Measurements from ENCODE around the gene ALKBH1.

The ALKBH1 gene

DNA sequence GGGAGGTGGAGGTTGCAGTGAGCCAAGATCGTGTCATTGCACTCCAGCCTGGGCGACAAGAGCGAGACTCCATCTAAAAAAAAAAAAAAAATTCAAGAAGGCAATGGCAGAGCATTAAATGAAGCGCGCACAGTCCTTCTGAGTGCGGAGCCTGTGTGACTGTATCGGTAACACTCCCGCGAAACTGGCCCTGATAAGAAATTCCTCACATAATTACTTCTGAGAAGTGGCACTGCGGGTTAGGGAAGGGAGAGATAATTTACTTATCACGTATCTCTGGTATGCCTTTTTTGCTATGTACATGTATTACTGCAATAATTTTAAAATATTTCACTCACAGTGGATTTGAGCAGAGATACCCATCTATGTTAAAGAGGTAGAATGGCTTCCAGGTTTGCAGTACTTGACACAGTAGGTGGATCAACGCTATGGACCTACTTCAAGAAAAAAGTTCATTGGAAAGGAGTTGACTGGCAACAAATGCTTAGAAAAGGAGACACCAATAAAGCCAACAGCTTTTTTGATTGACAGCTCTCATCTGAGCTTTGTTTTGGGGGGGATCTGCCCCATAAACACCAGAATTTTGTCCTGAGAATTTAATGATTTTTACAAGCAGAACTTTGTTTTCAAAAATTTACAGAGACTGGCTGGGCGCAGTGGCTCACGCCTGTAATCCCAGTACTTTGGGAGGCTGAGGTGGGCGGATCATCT is 62.1 kb downstream of the ALKBH1 start:
- no peaks in the 10 kb centered on the region for H3K79me1 ChIP-seq (ENCODE audit: low read depth, low read length)
- H3K4me2 ChIP-seq (ENCODE audit: insufficient read depth, low read length, poor library complexity, severe bottlenecking), result no peak overlapping the region
- no peak overlapping the region for H3K27ac ChIP-seq (replicated peaks; ENCODE audit: low read length)
- H2BK120ac ChIP-seq (ENCODE audit: low read depth, low read length), result no peak overlapping the region
- H4K8ac ChIP-seq (ENCODE audit: low read depth, low read length), result no peak overlapping the region
- H4K91ac ChIP-seq (ENCODE audit: low read depth, low read length, poor library complexity), result no peak overlapping the region
- no peaks in the 10 kb centered on the region for H3K27me3 ChIP-seq (ENCODE audit: control insufficient read depth in 3 of 3, insufficient read depth in 3 of 3, low read depth in 1 of 3, low read length in 3 of 3)
- no peak overlapping the region for H2BK15ac ChIP-seq (ENCODE audit: low read length)
- no peaks in the 10 kb centered on the region for H3K36me3 ChIP-seq (replicated peaks in 1 of 2; ENCODE audit: control insufficient read depth in 2 of 2, insufficient read depth in 2 of 2, low read length in 2 of 2)
- H2BK12ac ChIP-seq (ENCODE audit: low read length), result no peak overlapping the region
- WGBS, 2 donors (ENCODE audit: extremely low coverage in 2 of 2, insufficient read length in 2 of 2, insufficient replicate concordance in 1 of 2), result no CpG with 5 or more reads among the region's 15 CpGs
- DNase-seq (ENCODE audit: low spot score), result no peak
- no peak overlapping the region for H3K14ac ChIP-seq (ENCODE audit: low read length)
- no peak overlapping the region for H2AFZ ChIP-seq (ENCODE audit: low read length)
- H3K4me3 ChIP-seq (ENCODE audit: low read length in 2 of 2), result no peak overlapping the region
- H3K23ac ChIP-seq (ENCODE audit: low read depth, low read length, poor library complexity), result no peak overlapping the region
- no peak overlapping the region for H3K9ac ChIP-seq (ENCODE audit: low read depth, low read length, poor library complexity)
- no peak overlapping the region for H3K4ac ChIP-seq (ENCODE audit: low read length)
- H2AK5ac ChIP-seq (ENCODE audit: low read depth, low read length), result no peak overlapping the region
- no peak overlapping the region for H2BK5ac ChIP-seq (ENCODE audit: low read length)
- H3K18ac ChIP-seq (ENCODE audit: low read length), result no peak overlapping the region
- H3K9me3 ChIP-seq (replicated peaks in 1 of 2; ENCODE audit: control insufficient read depth in 2 of 2, insufficient read depth in 1 of 2, low read depth in 1 of 2, low read length in 2 of 2), result no peaks in the 10 kb centered on the region
- H3K4me1 ChIP-seq (ENCODE audit: control insufficient read depth in 2 of 2, insufficient read depth in 1 of 2, low read depth in 1 of 2, low read length in 2 of 2), result no peaks in the 10 kb centered on the region

DNA sequence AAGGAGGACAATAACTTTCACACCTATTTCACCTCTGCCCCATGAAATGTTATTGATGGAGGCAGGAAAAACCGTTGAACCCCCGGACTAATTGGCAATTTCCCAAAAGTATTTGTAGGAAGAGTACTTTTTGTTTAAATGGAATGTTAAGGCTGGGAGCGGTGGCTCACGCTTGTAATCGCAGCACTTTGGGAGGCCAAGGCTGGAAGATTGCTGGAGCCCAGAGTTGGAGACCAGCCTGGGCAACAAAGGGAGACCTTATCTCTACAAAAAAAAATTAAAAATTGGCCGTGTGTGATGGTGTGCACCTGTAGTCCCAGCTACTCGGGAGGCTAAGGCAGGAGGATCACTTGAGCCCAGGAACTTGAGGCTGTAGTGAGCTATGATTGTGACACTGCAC is 65.4 kb downstream of the ALKBH1 start:
- Histone ChIP-seq H3K27me3 (ENCODE audit: control insufficient read depth in 3 of 3, insufficient read depth in 3 of 3, low read depth in 1 of 3, low read length in 3 of 3) (no peaks in the 10 kb centered on the region), H3K4me3 (ENCODE audit: low read length in 2 of 2) (no peak overlapping the region), H3K4me2 (ENCODE audit: insufficient read depth, low read length, poor library complexity, severe bottlenecking) (no peak overlapping the region), H2AK5ac (ENCODE audit: low read depth, low read length) (no peak overlapping the region), H4K91ac (ENCODE audit: low read depth, low read length, poor library complexity) (no peak overlapping the region), H2BK15ac (ENCODE audit: low read length) (no peak overlapping the region), H3K4me1 (ENCODE audit: control insufficient read depth in 2 of 2, insufficient read depth in 1 of 2, low read depth in 1 of 2, low read length in 2 of 2) (no peaks in the 10 kb centered on the region), H3K27ac (replicated peaks; ENCODE audit: low read length) (no peak overlapping the region), H3K23ac (ENCODE audit: low read depth, low read length, poor library complexity) (no peak overlapping the region), H3K36me3 (replicated peaks in 1 of 2; ENCODE audit: control insufficient read depth in 2 of 2, insufficient read depth in 2 of 2, low read length in 2 of 2) (no peaks in the 10 kb centered on the region), H2BK5ac (ENCODE audit: low read length) (no peak overlapping the region), H3K9ac (ENCODE audit: low read depth, low read length, poor library complexity) (no peak overlapping the region), H3K9me3 (replicated peaks in 1 of 2; ENCODE audit: control insufficient read depth in 2 of 2, insufficient read depth in 1 of 2, low read depth in 1 of 2, low read length in 2 of 2) (no peaks in the 10 kb centered on the region), H2BK120ac (ENCODE audit: low read depth, low read length) (no peak overlapping the region), H2BK12ac (ENCODE audit: low read length) (no peak overlapping the region), H3K4ac (ENCODE audit: low read length) (no peak overlapping the region), H3K14ac (ENCODE audit: low read length) (no peak overlapping the region), H3K18ac (ENCODE audit: low read length) (no peak overlapping the region), H4K8ac (ENCODE audit: low read depth, low read length) (no peak overlapping the region), H2AFZ (ENCODE audit: low read length) (no peak overlapping the region), H3K79me1 (ENCODE audit: low read depth, low read length) (no peaks in the 10 kb centered on the region)
- no peak for DNase-seq (ENCODE audit: low spot score)
- WGBS, 2 donors (ENCODE audit: extremely low coverage in 2 of 2, insufficient read length in 2 of 2, insufficient replicate concordance in 1 of 2), result no CpG with 5 or more reads among the region's 7 CpGs

DNA sequence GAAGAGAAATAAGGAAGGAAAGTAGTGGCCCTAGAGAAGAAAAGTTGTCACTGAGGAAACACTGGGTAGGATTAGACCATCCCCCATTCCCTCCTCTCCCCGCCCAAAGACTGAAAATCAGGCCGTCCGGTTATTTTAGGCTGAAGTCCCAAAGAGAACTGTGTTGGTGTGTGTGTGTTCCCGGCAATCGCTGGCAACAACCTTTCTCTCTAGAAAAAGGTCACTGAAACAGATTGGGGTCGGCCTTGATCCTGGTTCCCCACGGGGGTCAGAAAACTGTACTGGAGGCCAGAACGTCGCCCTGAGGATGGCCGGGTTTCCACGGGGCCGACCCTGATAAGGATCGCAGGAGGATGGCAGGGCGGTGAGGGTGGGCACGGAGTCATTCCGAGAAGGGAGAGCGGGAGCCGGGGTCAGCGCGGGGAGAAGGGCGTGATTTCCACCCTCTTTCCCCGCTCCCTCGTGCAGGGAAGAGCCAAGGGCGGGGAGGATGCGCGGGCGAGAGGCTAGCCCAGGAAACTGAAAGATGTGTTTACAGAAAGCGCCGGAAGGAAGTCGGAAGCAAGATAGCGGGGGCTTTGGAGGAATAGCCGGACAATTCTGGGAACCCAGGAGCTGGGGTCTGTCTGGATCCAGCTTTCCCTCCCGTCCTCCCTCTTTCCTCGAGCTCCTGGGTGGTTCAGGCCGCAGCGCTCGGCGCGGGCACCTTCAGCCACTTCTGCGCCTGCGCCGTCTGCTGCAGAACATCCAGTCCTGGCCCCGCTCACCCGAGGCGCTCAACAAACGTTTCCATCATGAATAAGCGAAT is 66.1 kb downstream of the ALKBH1 start:
- no peaks in the 10 kb centered on the region for H3K9me3 ChIP-seq (replicated peaks in 1 of 2; ENCODE audit: control insufficient read depth in 2 of 2, insufficient read depth in 1 of 2, low read depth in 1 of 2, low read length in 2 of 2)
- no peak overlapping the region for H3K9ac ChIP-seq (ENCODE audit: low read depth, low read length, poor library complexity)
- H3K79me1 ChIP-seq (ENCODE audit: low read depth, low read length), result no peaks in the 10 kb centered on the region
- no peak overlapping the region for H3K27ac ChIP-seq (replicated peaks; ENCODE audit: low read length)
- no peaks in the 10 kb centered on the region for H3K36me3 ChIP-seq (replicated peaks in 1 of 2; ENCODE audit: control insufficient read depth in 2 of 2, insufficient read depth in 2 of 2, low read length in 2 of 2)
- no peak overlapping the region for H2BK15ac ChIP-seq (ENCODE audit: low read length)
- H3K27me3 ChIP-seq (ENCODE audit: control insufficient read depth in 3 of 3, insufficient read depth in 3 of 3, low read depth in 1 of 3, low read length in 3 of 3), result no peaks in the 10 kb centered on the region
- H3K18ac ChIP-seq (ENCODE audit: low read length), result no peak overlapping the region
- no CpG with 5 or more reads among the region's 47 CpGs for WGBS, 2 donors (ENCODE audit: extremely low coverage in 2 of 2, insufficient read length in 2 of 2, insufficient replicate concordance in 1 of 2)
- H4K91ac ChIP-seq (ENCODE audit: low read depth, low read length, poor library complexity), result no peak overlapping the region
- DNase-seq (ENCODE audit: low spot score), result no peak
- no peak overlapping the region for H2AK5ac ChIP-seq (ENCODE audit: low read depth, low read length)
- no peak overlapping the region for H2BK120ac ChIP-seq (ENCODE audit: low read depth, low read length)
- no peak overlapping the region for H3K4me2 ChIP-seq (ENCODE audit: insufficient read depth, low read length, poor library complexity, severe bottlenecking)
- H3K4me1 ChIP-seq (ENCODE audit: control insufficient read depth in 2 of 2, insufficient read depth in 1 of 2, low read depth in 1 of 2, low read length in 2 of 2), result no peaks in the 10 kb centered on the region
- no peak overlapping the region for H3K4ac ChIP-seq (ENCODE audit: low read length)
- no peak overlapping the region for H2AFZ ChIP-seq (ENCODE audit: low read length)
- no peak overlapping the region for H3K14ac ChIP-seq (ENCODE audit: low read length)
- no peak overlapping the region for H2BK12ac ChIP-seq (ENCODE audit: low read length)
- no peak overlapping the region for H4K8ac ChIP-seq (ENCODE audit: low read depth, low read length)
- no peak overlapping the region for H3K23ac ChIP-seq (ENCODE audit: low read depth, low read length, poor library complexity)
- no peak overlapping the region for H2BK5ac ChIP-seq (ENCODE audit: low read length)
- no peak overlapping the region for H3K4me3 ChIP-seq (ENCODE audit: low read length in 2 of 2)

DNA sequence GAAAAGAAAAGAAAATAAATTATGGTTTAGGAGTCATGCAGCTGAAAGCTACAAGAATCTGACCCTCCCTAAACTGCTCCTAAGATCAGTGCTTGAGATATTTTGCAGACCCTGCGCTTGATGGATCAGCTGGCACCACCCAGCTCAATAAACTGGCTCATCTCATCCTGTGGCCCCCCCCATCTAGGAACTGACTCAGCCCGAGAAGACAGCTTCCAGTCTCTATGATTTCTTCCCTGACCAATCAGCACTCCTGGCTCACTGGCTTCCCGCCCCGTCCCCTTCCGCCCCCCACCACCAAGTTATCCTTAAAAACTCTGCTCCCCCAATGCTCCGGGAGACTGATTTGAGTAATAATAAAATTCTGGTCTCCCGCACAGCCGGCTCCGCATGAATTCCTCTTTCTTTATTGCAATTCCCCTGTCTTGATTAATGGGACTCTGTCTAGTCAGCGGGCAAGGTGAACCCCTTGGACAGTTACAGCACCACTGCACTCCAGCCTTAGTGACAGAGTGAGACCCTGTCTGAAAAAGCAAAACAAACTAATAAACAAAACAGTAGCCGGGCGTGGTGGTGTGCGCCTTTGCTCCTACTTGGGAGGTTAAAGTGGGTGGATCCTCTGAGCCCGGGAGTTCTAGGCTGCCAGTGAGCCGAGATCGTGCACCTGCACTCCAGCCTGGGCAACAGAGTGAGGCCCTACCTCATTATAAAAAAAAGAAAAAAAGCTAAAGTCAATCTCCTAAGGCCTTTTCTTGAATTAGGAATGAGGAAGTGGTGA is 66.9 kb downstream of the ALKBH1 start:
- Histone ChIP-seq H2AK5ac (ENCODE audit: low read depth, low read length) (no peak overlapping the region), H3K79me1 (ENCODE audit: low read depth, low read length) (no peaks in the 10 kb centered on the region), H2BK12ac (ENCODE audit: low read length) (no peak overlapping the region), H3K4me2 (ENCODE audit: insufficient read depth, low read length, poor library complexity, severe bottlenecking) (no peak overlapping the region), H3K4ac (ENCODE audit: low read length) (no peak overlapping the region), H3K4me1 (ENCODE audit: control insufficient read depth in 2 of 2, insufficient read depth in 1 of 2, low read depth in 1 of 2, low read length in 2 of 2) (no peaks in the 10 kb centered on the region), H3K4me3 (ENCODE audit: low read length in 2 of 2) (no peak overlapping the region), H2BK120ac (ENCODE audit: low read depth, low read length) (no peak overlapping the region), H3K18ac (ENCODE audit: low read length) (no peak overlapping the region), H2BK15ac (ENCODE audit: low read length) (no peak overlapping the region), H2AFZ (ENCODE audit: low read length) (no peak overlapping the region), H3K14ac (ENCODE audit: low read length) (no peak overlapping the region), H3K9ac (ENCODE audit: low read depth, low read length, poor library complexity) (no peak overlapping the region), H3K27ac (replicated peaks; ENCODE audit: low read length) (no peak overlapping the region), H3K27me3 (ENCODE audit: control insufficient read depth in 3 of 3, insufficient read depth in 3 of 3, low read depth in 1 of 3, low read length in 3 of 3) (no peaks in the 10 kb centered on the region), H4K91ac (ENCODE audit: low read depth, low read length, poor library complexity) (no peak overlapping the region), H3K9me3 (replicated peaks in 1 of 2; ENCODE audit: control insufficient read depth in 2 of 2, insufficient read depth in 1 of 2, low read depth in 1 of 2, low read length in 2 of 2) (no peaks in the 10 kb centered on the region), H4K8ac (ENCODE audit: low read depth, low read length) (no peak overlapping the region), H2BK5ac (ENCODE audit: low read length) (no peak overlapping the region), H3K23ac (ENCODE audit: low read depth, low read length, poor library complexity) (no peak overlapping the region), H3K36me3 (replicated peaks in 1 of 2; ENCODE audit: control insufficient read depth in 2 of 2, insufficient read depth in 2 of 2, low read length in 2 of 2) (no peaks in the 10 kb centered on the region)
- no peak for DNase-seq (ENCODE audit: low spot score)
- no CpG with 5 or more reads among the region's 16 CpGs for WGBS, 2 donors (ENCODE audit: extremely low coverage in 2 of 2, insufficient read length in 2 of 2, insufficient replicate concordance in 1 of 2)

Data from neuronal stem cell (in vitro differentiated cells).